Astrocyte of the cerebellum (primary cell): ENCODE measurements around the gene BCL2L13.

ENCODE experiments used
- DNase-seq: peaks from one replicate; pipeline ENCODE4 v3.0.0-alpha.2; 2011; ENCODE audit warnings: low read depth
- H3K4me3 ChIP-seq: 2 replicates; pipeline ENCODE4 v1.5.1; 2011; ENCODE audit warnings: mild to moderate bottlenecking, low read depth, low read length, moderate library complexity
- CTCF ChIP-seq: IDR thresholded peaks from 2 replicates; pipeline ENCODE4 v1.5.1; 2012; ENCODE audit warnings: low read length, low read depth, moderate library complexity, mild to moderate bottlenecking; ENCODE audit errors: missing control alignments
- in situ Hi-C: cut with HindIII; loops from 2 replicates; pipeline ENCODE4 v1.10.0; 2017; ENCODE audit warnings: low sequenced_read_pairs

Gene BCL2L13

GRCh38 chr22:17706947-17707346 is 68.4 kb downstream of the BCL2L13 start:
- no peak for DNase-seq
- TF ChIP-seq CTCF = no peak
- in situ Hi-C loops = no loop called here
- H3K4me3 ChIP-seq = peak overlapping the region; percentile 32

- no peak for DNase-seq
- in situ Hi-C loops = no loop called here
- no peak for TF ChIP-seq CTCF
- H3K4me3 ChIP-seq = peak overlapping the region; percentile 32
Observed at GRCh38 chr22:17707526-17707925, 69.0 kb downstream of the BCL2L13 start.

GRCh38 chr22:17710023-17710422 is 71.5 kb downstream of the BCL2L13 start:
- TF ChIP-seq CTCF = no peak
- DNase-seq = no peak
- no peak overlapping the region for H3K4me3 ChIP-seq
- in situ Hi-C loops = no loop called here

- TF ChIP-seq CTCF = no peak
- DNase-seq = no peak
- no peak overlapping the region for H3K4me3 ChIP-seq
- in situ Hi-C loops = no loop called here
Observed at GRCh38 chr22:17712441-17712840, 73.9 kb downstream of the BCL2L13 start.

GRCh38 chr22:17716529-17716928 is 78.0 kb downstream of the BCL2L13 start:
- DNase-seq = no peak
- no peak overlapping the region for H3K4me3 ChIP-seq
- in situ Hi-C loops = no loop called here
- no peak for TF ChIP-seq CTCF

GRCh38 chr22:17717708-17718107 is 79.2 kb downstream of the BCL2L13 start:
- no peak for DNase-seq
- in situ Hi-C loops = no loop called here
- TF ChIP-seq CTCF = no peak
- no peak overlapping the region for H3K4me3 ChIP-seq

GRCh38 chr22:17719911-17720310 is 81.4 kb downstream of the BCL2L13 start:
- no peak overlapping the region for H3K4me3 ChIP-seq
- TF ChIP-seq CTCF = no peak
- in situ Hi-C loops = loop anchor here (5.0 kb wide), 1 partner anchor 43 kb away; no protein-coding TSS in a partner anchor
- DNase-seq = no peak
